Stimulated activated naive CD8-positive, alpha-beta T cell treated with anti-CD3 and anti-CD28 coated beads, Interleukin-15, Interleukin-2, amounts not matched to agents 100 U/mL and 50 U/mL, for 24 hours (primary cell): ENCODE data around the gene DTWD2.
A peak's percentile ranks its signal among the peaks of the same experiment; 100 is the strongest.
"Not testable (repeated sequence)": the region's sequence is repeated elsewhere in the genome, so short reads cannot be mapped to it uniquely, and the experiment has no call there.

Experiments
- ATAC-seq: fragments of 150-1000 bp; cut with Tn5 transposase; one replicate; pipeline ENCODE4 v1.10.0; 2021
- DNase-seq: peaks from one replicate; pipeline ENCODE4 v3.0.0; 2021

Gene DTWD2

DNA sequence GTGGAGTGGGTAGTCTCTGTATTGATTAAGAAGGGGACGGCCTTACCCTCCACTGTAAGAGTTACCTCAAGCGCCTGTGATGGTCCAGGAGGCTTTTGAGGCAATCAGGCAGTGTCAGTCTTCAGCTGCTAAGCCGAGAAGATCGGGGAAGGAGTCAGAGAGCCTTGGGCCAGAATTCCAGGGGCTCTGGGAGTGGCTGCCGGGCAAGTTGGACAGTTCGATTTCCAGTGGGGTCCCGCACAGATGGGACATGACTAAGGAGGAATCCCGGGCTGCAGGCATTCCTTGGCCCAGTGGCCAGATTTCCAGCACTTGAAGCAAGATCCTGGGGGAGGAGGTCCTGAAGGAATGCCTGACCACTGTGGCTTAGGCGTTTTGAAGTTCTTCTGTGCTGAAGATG is 38.0 kb downstream of the DTWD2 start:
- DNase-seq, ATAC-seq: not testable (repeated sequence)

DNA sequence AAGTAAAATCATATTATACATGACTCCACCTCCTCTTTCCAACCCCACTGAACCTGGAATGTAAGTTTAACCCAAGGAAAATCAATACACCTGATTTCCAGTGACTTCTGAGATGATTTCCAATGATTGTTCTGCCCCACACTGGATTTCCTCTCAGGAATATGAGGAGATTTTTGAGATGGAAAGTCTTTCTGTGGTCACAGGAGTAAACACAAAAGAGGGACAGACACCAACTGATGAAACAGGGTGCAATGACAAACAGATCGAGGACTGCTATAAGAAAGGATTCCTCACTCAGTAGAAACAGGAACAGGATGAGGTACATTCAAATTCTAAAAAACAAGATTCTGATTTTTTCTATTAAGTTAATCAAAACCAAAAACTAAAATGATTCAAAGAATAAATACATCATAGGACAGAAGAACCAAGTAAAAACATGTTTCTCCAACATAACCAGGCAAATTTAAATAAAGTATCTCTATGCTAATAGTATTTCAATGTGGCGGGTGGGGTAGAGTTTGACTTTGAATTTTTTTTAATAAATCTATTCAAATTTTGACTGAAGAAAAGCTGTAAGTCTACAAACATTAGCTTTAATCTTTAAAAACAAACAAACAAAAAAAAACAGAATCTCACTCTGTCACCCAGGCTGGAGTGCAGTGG is 42.1 kb downstream of the DTWD2 start:
- DNase-seq (no peak), ATAC-seq (no peak)

DNA sequence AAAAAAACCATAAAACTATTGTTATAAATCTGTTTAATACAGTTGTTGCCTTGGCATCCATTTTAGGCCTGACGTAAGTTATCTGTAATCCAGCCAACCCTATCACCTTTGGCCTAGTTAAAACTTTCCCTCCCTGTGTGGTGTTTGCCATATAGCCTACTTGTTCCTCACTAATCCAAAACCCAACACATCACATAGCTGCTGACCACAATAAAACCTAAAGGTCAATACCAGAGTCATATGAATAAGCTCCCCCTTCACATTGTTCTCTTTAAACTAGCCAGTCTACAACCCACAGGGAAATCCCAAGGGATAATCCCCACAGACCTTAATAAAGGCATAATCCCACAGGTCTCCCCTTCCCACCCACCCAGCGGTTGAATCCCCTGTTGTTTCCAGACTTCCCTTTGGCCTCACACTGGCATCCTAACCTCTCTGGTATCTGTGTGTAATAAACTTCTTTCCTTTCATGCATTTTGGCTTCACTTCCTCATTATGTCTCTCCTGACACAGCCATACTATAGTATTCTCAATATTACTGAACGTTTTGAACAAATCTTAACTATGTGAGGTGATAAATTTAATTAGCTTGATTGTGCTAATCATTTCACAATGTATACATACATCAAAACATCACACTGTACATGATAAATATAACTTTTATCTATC is 50.8 kb downstream of the DTWD2 start:
- no peak for DNase-seq
- ATAC-seq: peak; percentile 61

DNA sequence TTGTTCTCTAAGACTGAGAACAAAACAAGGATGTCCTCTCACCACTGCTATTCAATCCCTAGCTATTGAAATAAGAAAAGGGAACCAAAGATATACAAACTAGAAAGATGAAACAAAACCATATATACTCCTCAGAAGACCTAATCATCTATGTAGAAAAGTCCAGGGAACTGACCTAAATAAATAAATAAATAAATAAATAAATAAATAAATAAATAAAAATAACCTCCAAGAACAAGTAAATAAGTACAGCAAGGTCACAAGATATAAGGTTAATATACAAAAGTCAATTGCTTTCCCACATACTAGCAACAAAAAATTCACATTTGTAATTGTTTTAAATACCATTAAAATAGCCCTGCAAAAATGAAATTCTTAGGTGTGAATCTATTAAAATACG is 54.6 kb downstream of the DTWD2 start:
- no peak for ATAC-seq
- no peak for DNase-seq

DNA sequence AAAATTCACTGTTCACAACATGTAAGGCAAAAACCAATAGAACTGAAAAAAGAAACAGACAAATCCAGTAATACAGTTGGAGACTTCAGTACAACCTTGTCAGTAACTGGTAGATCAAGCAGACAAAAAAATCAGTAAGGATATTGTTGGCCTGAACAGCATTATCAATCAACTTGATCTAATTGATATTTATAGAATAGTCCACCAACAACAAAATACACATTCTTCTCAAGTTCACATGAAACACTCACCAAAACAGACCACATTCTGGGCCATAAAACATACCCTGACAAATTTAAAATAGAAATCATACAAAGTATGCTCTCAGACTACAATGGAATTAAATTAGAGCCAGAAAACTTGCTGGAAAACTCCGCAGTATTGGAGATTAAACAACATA is 56.8 kb downstream of the DTWD2 start:
- ATAC-seq (no peak), DNase-seq (no peak)

DNA sequence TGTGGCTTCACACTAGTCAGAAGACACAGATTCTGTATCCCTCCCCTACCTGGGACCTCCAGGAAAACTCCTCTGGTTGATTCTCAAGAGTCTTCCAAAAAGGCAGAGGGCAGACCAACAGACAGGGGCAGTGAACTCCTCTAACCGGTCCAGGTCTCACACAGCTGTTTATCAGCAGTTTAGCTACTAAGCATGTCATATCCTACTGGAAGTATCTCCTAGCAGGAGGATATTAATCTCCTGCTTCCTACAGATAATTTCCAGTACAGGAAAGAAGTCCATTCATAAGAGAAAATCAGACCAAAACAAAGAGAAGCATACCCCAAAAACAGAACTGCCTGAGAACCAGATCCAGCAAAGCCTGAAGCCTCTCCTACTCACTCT is 64.3 kb downstream of the DTWD2 start:
- no peak for DNase-seq
- ATAC-seq: no peak

DNA sequence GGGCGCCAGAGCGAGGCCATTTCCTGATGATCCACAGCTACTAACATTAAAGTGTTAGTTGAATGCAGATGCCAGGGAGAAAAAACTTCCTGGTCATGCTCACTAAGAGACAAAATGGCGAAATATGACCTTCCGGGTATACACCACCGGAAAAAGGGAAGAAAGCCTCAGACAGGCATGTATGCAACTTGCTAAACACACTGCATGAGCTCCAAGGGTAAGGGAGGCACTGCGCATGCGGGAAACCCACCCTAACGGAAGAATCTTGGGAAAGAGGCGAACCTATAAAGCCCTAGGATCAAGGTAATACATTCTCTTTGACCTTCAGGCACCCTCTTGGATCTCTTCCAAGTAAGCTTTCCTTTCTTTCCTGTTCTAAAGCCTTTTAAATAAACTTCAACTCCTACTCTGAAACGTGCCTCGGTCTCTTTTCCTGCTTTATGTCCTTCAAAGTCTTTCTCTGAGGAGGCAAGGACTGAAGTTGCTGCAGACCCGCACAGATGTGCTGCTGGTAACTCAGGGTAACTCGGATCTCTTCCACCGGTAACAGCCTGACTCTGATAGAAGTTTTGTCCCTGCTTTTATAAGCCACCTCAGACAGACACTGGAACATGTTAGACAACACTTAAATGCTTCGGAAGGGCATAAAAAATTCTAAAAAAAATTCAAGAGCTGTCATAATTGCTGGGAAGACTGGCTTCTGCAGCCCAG is 64.9 kb downstream of the DTWD2 start:
- ATAC-seq: no peak
- DNase-seq: no peak

DNA sequence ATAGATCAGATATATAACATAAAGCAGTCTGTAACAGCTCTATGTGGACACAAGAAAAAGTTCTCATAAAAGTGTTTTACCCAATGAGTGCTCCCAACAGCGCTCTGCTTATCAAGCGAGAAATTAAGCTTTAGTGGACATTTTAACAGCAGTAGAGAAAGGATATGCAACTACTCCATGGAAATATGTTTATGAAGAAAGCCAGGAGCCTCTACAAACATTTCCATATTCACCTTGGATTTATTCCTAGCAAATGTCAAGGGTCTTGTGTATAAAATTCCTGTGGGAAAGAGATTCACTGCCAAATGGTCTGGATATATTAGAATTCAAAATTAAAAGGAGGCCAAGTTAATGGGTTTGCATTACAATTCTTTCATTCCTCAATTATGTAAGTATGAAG is 66.5 kb downstream of the DTWD2 start:
- no peak for DNase-seq
- ATAC-seq: no peak

DNA sequence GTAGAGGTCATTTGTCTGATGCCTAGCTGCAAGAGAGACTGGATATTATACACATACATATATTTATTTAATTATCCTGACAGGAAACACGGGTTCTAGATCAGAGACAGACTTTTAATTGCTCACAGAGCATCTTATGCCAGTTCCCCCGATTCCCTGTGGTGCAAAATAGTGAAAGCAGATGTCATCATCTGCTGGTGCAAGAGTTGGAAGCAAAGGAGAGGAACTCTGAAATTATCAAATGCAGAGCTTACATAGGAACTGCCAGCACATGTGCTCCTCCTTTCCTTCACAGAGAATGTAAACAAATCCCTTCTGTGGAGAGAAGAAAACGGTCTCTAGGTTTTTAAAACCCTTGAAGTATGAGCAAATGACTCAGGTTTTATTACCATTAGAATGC is 69.3 kb downstream of the DTWD2 start:
- no peak for DNase-seq

DNA sequence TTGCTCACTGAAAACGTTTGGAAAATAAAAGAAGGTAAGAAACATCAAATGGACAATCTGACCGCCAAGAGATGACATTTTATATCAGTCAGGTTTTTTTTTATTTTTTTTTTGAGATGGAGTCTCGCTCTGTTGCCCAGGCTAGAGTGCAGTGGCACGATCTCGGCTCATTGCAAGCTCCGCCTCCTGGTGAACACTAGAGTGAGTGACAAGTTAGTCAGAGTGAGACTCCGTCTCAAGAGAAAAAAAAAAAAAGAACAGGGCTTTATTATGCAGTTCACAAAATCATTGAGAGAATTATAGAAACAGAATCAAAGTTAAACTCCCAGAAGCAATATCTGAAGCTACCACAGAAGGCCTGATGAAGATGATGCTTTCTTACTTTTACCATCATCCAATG is 70.1 kb downstream of the DTWD2 start:
- DNase-seq (no peak), ATAC-seq (no peak)

More for the DNA sequence above, 69.3 kb downstream of the DTWD2 start:
- ATAC-seq: no peak

DNA sequence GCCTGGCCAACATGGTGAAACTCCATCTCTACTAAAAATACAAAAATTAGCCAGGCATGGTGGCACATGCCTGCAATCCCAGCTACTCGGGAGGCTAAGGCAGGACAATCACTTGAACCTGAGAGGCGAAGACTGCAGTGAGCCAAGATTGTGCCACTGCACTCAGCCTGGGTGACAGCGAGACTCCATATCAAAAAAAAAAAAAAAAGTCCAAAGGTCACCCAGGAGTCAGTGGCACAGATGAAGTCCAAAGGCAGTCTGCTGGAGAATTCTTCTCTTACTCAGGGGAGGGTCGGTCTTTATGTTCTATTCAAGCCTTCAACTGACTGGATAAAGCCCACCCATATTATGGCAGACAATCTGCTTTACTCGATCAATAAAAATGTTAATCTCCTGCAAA is 80.8 kb downstream of the DTWD2 start:
- DNase-seq, ATAC-seq: not testable (repeated sequence)

DNA sequence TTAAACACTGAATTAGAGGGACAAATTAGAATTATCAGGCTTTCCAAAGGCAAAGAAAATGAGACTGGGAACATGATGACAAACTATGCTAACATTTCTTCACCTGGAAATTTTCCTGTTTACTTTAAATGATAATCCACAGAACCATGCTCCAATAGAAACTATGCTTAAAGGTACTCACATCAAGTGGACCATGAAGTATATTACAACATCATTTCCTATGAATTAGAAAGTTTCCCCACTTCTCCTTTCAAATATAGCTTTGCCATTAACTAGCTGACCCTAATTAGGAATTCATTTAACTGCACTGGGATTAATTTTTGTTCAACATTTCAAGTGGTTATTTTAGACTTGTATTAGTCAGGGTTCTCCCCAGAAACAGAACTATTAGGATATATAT is 81.4 kb downstream of the DTWD2 start:
- DNase-seq (no peak), ATAC-seq (no peak)

DNA sequence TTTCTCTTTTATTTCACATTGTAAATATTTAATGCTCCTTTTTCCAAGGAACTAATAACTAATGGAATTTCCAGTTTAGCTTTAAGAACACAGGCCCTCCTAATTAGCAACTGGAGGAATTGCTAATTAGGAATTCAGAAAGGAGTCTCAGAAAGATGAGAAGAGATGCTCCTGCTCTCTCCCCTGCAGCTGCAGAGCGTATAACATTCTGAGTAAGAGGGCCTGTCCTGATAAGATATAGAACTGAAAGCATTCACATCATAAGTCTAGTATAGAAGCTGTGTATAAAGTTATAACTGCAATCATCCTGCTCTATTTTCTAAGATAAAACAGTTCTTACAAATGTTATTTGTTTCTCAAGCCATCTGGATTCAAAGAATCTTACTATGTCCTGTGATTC is 83.2 kb downstream of the DTWD2 start:
- ATAC-seq: no peak
- DNase-seq: no peak

DNA sequence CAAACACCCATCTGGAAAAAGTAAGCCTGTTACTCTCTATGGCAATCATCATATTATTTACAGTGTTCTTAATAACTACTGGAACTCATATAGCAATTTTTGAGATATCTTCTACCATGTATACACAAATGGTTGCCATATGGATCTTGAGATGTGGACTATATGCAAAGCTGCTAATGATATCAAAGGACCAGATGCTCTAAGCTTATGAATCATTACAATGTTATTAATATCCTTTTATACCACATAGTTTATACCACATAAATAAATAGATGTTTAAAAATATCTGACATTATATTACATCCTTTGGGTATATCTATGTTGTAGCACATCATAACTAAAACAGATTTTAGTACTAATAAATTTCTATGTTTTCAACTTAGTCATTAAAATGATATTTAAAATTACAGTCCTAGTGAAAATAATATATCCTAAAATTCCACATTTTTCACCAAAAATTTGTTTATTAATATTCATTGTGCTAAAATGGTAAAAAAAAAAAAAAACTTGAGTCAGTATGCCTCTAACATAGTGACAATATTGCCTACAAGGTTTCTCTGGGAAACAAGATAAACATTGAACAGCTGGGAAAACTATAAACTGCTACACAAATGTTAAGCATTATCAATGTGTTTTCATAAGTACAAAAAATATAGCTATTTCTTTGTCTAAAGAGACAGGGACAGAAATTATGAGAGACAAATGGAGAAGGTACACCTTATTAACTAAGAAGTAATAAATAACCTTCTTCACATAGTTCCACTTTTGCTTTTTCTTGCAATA is 85.5 kb downstream of the DTWD2 start:
- ATAC-seq (no peak), DNase-seq (no peak)

DNA sequence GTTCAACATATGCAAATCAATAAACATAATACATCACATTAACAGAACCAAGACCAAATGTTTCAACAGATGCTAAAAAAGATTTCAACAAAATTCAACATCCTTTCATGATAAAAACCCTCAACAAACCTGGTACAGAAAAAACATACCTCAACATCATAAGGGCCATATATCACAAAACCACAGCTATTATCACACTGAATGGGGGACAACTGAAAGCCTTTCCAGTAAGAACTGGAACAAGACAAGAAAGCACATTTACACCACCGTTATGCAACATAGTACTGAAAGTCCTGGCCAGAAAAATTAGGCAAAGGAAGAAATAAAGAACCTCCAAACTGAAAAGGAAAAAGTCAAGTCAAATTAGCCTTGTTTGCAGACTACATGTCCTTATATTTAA is 93.6 kb downstream of the DTWD2 start:
- DNase-seq (no peak), ATAC-seq (no peak)

DNA sequence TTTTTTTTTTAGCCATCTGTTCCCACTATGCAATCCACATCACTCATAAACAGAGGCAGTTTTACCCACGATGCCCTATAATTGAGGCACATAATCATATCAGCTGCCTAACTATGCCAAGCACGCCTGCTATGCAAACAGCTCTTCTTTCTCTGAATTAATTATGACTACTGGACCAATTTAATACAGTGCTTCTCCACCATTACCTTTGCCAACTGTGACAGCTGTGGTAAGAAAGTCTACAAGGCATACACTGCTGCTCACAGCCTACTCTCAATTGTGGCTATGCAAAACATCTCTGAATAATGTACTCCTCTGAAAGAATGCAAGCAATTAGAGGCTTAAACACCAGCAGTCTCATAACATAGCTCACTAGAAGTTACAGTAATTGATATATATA is 97.1 kb downstream of the DTWD2 start:
- DNase-seq: no peak
- ATAC-seq: no peak

DNA sequence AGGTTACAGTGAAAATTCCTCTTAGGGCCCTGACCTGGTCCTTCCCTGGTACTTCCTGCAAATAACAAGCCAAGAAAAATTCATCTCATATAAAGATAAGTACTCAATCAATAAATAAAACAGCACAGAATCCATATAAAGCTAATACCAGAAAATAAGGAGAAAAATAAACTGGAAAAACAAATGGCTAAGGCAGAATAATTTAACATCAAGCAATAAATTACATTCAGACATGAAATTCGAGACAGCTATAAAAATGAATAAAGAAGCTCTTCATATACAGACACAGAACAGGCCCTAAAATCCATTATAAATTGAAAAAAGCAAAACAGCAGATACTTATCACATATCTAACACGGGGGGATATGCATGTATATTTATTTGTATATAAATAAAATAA is 99.2 kb downstream of the DTWD2 start:
- no peak for DNase-seq
- ATAC-seq: no peak

DNA sequence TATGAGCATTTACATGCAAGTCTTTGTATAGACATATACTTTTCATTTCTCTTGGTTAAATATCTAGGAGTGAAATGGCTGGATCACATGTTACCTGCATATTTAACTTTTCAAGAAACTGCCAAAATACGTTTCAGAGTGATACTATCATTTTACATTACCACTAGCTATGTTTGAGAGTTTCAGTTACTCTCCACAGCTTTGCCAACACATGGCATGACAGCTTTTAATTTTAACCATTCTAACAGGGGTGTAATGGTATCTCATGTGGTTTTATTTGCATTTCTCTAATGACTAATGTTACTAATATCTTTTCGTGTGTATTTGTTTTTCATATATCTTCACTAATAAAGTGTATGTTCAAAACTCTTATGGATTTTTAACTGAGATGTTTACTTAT is 99.8 kb downstream of the DTWD2 start:
- DNase-seq (no peak), ATAC-seq (no peak)

DNA sequence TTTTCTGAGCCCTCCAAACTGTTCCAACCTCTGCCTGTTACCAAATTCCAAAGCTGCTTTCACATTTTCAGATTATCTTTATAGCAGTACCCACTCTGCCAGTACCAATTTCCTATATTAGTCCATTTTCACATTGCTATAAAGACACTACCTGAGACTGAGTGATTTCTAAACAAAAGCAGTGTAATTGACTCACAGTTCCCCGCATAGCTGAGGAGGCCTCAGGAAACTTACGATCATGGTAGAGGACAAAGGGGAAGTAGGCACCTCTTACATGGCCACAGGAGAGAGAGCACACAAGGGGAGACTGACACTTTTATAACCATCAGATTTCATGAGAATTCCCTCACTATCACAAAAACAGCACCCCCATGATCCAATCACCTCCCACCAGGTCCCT is 105.0 kb downstream of the DTWD2 start:
- DNase-seq: no peak
- ATAC-seq: no peak

DNA sequence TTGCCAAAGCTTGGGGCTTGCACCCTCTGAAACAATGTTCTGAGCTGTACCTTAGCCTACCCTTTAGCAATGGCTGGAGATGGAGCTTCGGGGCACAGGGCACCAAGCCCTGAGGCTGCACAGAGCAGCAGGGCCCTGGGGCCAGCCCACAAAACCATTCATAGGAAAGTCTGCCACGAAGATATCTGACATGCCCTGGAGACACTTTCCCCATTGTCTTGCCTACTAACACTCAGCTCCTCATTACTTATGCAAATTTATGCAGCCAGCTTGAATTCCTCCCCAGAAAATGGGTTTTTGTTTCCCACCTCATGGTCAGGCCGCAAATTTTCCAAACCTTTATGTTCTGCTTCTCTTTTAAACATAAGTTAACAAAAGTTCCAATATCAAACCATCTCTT is 105.7 kb downstream of the DTWD2 start:
- DNase-seq (no peak), ATAC-seq (no peak)

DNA sequence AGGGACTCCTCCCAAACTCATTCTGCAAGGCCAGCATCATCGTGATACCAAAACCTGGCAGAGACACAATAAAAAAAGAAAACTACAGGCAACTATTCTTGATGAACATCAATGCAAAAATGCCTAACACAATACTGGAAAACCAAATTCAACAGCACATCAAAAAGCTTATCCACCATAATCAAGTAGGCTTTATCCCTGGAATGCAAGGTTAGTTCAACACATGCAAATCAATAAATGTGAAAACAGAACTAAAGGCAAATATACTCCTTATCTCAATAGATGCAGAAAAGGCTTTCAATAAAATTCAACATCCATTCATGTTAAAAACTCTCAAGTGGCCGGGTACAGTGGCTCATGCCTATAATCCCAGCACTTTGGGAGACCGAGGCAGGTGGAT is 111.5 kb downstream of the DTWD2 start:
- DNase-seq, ATAC-seq: not testable (repeated sequence)

DNA sequence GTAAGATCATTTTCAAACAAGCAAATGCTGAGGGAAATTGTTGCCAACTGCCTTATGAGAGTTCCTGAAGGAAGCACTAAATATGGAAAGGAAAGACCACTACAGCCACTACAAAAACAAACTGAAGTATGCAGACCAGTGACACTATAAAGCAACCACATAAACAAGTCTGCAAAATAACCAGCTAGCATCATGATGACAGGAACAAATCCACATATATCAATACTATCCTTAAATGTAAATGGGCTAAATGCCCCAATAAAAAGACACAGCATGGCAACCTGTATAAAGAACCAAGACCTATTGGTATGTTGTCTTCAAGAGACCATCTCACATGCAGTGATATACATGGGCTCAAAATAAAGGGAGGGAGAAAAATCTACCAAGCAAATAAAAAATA is 113.2 kb downstream of the DTWD2 start:
- no peak for ATAC-seq
- no peak for DNase-seq

DNA sequence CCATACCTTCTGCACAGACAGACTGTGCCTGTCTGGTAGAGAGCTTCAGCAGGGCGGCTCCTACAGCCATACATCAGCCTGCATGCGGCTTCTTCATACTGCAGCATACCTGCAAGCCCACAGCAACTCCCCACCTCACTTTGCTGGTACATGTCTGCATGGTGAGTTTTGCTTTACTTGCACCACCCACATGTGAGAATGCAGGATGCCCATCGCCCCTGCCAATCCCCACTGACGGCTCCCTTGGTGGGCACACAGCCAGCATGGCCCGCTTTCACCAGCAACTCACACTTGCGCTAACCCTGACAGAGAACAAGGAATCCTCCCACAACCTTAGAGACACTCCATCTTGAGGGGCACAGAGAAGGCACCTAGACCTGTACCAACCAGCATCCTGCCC is 114.9 kb downstream of the DTWD2 start:
- ATAC-seq (no peak), DNase-seq (no peak)
